Keratinocyte (primary cell): Measurements from ENCODE around the gene C11orf68. TPM values are rescaled to one million over a fixed set of nuclear protein-coding genes. Genes with fewer than 3 reads are reported as not detected.

Experiments
- DNase-seq: peaks from one replicate; pipeline ENCODE4 v3.0.0-alpha.2; 2011; ENCODE audit warnings: low read depth, missing footprints, low spot score
- FAIRE-seq: peaks from 2 replicates; lab custom pipeline; 2011; peaks lifted over from hg19 to GRCh38; lab: Jason Lieb, UNC
- H2AFZ ChIP-seq: 2 replicates; pipeline ENCODE4 v1.6.0; 2012; ENCODE audit warnings: low read length, control low read depth, inconsistent platforms; ENCODE audit not compliant: control insufficient read depth
- H3K27ac ChIP-seq: 2 replicates; pipeline ENCODE4 v1.5.1; 2011; ENCODE audit warnings: low read length; ENCODE audit not compliant: control insufficient read depth, insufficient read depth
- H3K27me3 ChIP-seq: 3 replicates; pipeline ENCODE4 v1.6.0; 2011; ENCODE audit warnings: low read length; ENCODE audit not compliant: control insufficient read depth, insufficient read depth; ENCODE audit errors: extremely low read depth
- H3K36me3 ChIP-seq, 2 experiments: 2 replicates in 1 of 2; 3 replicates in 1 of 2; pipeline ENCODE4 v1.5.1; 2011; ENCODE audit warnings: low read length in 2 of 2, mild to moderate bottlenecking in 1 of 2; ENCODE audit not compliant: control insufficient read depth in 2 of 2, insufficient read depth in 2 of 2; ENCODE audit errors: extremely low read depth in 1 of 2
- H3K4me1 ChIP-seq: 3 replicates; pipeline ENCODE4 v1.5.1; 2011; ENCODE audit warnings: low read length; ENCODE audit not compliant: control insufficient read depth, insufficient read depth; ENCODE audit errors: extremely low read depth
- H3K4me2 ChIP-seq: 3 replicates; pipeline ENCODE4 v1.6.0; 2011; ENCODE audit warnings: low read depth, low read length; ENCODE audit not compliant: control insufficient read depth, insufficient read depth; ENCODE audit errors: extremely low read depth
- H3K4me3 ChIP-seq, 3 experiments: fragments of 200-600 bp in 1 of 3; sonication (generic) in 1 of 3; 2 replicates in 2 of 3; 3 replicates in 1 of 3; pipeline ENCODE4 v1.5.1; 2011 to 2016; ENCODE audit warnings: low read length in 3 of 3, mild to moderate bottlenecking in 3 of 3, control low read depth in 2 of 3, inconsistent platforms in 1 of 3, low read depth in 1 of 3, mixed read lengths in 1 of 3, mixed run types in 1 of 3, moderate library complexity in 1 of 3; ENCODE audit not compliant: control insufficient read depth in 2 of 3, insufficient read depth in 2 of 3; ENCODE audit errors: extremely low read depth in 1 of 3
- H3K79me2 ChIP-seq: 2 replicates; pipeline ENCODE4 v1.6.0; 2012; ENCODE audit warnings: low read length; ENCODE audit not compliant: control insufficient read depth, insufficient read depth
- H3K9ac ChIP-seq: 3 replicates; pipeline ENCODE4 v1.6.0; 2011; ENCODE audit warnings: low read length; ENCODE audit not compliant: control insufficient read depth, insufficient read depth; ENCODE audit errors: extremely low read depth
- H3K9me1 ChIP-seq: 3 replicates; pipeline ENCODE4 v1.6.0; 2011; ENCODE audit warnings: low read length; ENCODE audit not compliant: control insufficient read depth, insufficient read depth; ENCODE audit errors: extremely low read depth
- H3K9me3 ChIP-seq: 2 replicates; pipeline ENCODE4 v1.5.1; 2012; ENCODE audit warnings: low read depth, low read length; ENCODE audit not compliant: control insufficient read depth
- H4K20me1 ChIP-seq: 3 replicates; pipeline ENCODE4 v1.6.0; 2011; ENCODE audit warnings: low read length; ENCODE audit not compliant: control insufficient read depth, insufficient read depth; ENCODE audit errors: extremely low read depth
- CTCF ChIP-seq, 3 experiments: IDR thresholded peaks in 1 of 3; conservative IDR thresholded peaks in 1 of 3; optimal IDR thresholded peaks in 1 of 3; 2 replicates in 2 of 3; 3 replicates in 1 of 3; pipeline versions ENCODE3 to v1.5.1; 2011; ENCODE audit warnings: low read length in 3 of 3, mild to moderate bottlenecking in 3 of 3, moderate library complexity in 2 of 3, control low read depth in 1 of 3, inconsistent platforms in 1 of 3; ENCODE audit not compliant: insufficient read depth in 2 of 3; ENCODE audit errors: extremely low read depth in 1 of 3
- EZH2 ChIP-seq: IDR thresholded peaks from one replicate; pipeline ENCODE4 v1.6.1; 2012; ENCODE audit warnings: inconsistent platforms, mild to moderate bottlenecking, low read length, moderate library complexity
- dilution Hi-C: fragments of 300-500 bp; cut with MboI; formaldehyde crosslinking; loops from one replicate; pipeline ENCODE4 v1.7.0; 2020; ENCODE audit warnings: low sequenced_read_pairs; ENCODE audit not compliant: extremely low pct_ligation_motif_present
- polyA plus RNA-seq, 5 experiments: library from polyadenylated mRNA; depleted of rRNA in 3 of 5; stranded (reverse) in 3 of 5; stranded (forward) in 1 of 5; unstranded in 1 of 5; fragments of >200 nt; gene quantifications; 1 replicate in 1 of 5; 2 replicates in 3 of 5; 3 replicates in 1 of 5; pipeline versions ENCODE4 v1.2.1 to v1.2.3, GENCODE V29; 2011 to 2012; ENCODE audit warnings: missing spikeins in 2 of 5, low read depth in 1 of 5, low replicate concordance in 1 of 5

Gene C11orf68
- polyA plus RNA-seq, 1 donor (not counting 4 experiments of a cell fraction or from before 2014, with no cell fraction given), result 18.4 TPM

GRCh38 chr11:65885231-65885630 is 33.6 kb downstream of the C11orf68 start:
- Histone ChIP-seq H3K4me1 (peaks cover 24% of the 10 kb centered on the region), H3K9ac (no peak overlapping the region), H3K27me3 (no peaks in the 10 kb centered on the region), H3K4me3 (no peak overlapping the region), H3K9me1 (no peaks in the 10 kb centered on the region), H4K20me1 (no peaks in the 10 kb centered on the region), H3K27ac (no peak overlapping the region), H3K79me2 (peaks cover 17% of the 10 kb centered on the region), H3K9me3 (no peaks in the 10 kb centered on the region), H2AFZ (no peak overlapping the region), H3K4me2 (no peak overlapping the region), H3K36me3 (peaks cover 31 to 46% of the 10 kb centered on the region in 2 experiments)
- TF ChIP-seq EZH2 (no peak), CTCF (optimal IDR thresholded peaks at IDR 0.05 in 1 of 3, IDR thresholded peaks at IDR 0.05 in 1 of 3, conservative IDR thresholded peaks at IDR 0.05 in 1 of 3; ENCODE audit: extremely low read depth in 1 of 3, insufficient read depth in 2 of 3, low read length in 3 of 3) (no peak)
- dilution Hi-C loops, result no loop called here
- no peak for DNase-seq
- no peak for FAIRE-seq

- no peaks in the 10 kb centered on the region for H3K9me1 ChIP-seq
- peaks cover 17% of the 10 kb centered on the region for H3K79me2 ChIP-seq
- FAIRE-seq (no peak), DNase-seq (no peak)
- no peaks in the 10 kb centered on the region for H3K9me3 ChIP-seq
- peaks cover 18% of the 10 kb centered on the region for H3K4me1 ChIP-seq
- TF ChIP-seq CTCF (optimal IDR thresholded peaks at IDR 0.05 in 1 of 3, IDR thresholded peaks at IDR 0.05 in 1 of 3, conservative IDR thresholded peaks at IDR 0.05 in 1 of 3; ENCODE audit: extremely low read depth in 1 of 3, insufficient read depth in 2 of 3, low read length in 3 of 3), result peak; percentile 99 to 100 (median 99)
- TF ChIP-seq EZH2, result no peak
- no peak overlapping the region for H2AFZ ChIP-seq
- peaks cover 31 to 46% of the 10 kb centered on the region in 2 experiments for H3K36me3 ChIP-seq
- no peak overlapping the region for H3K4me2 ChIP-seq
- H4K20me1 ChIP-seq, result no peaks in the 10 kb centered on the region
- no peaks in the 10 kb centered on the region for H3K27me3 ChIP-seq
- no peak overlapping the region for H3K4me3 ChIP-seq
- dilution Hi-C loops, result no loop called here
- H3K9ac ChIP-seq, result no peak overlapping the region
- H3K27ac ChIP-seq, result no peak overlapping the region
These were observed 34.2 kb downstream of the C11orf68 start for GRCh38 chr11:65884716-65885092.
